ENCODE results near the gene CD200R1L. TPM values are rescaled to one million over a fixed set of nuclear protein-coding genes. Genes with fewer than 3 reads are reported as not detected.

Gene CD200R1L
- total RNA-seq, 1 donor from 2014 or later = not detected

GRCh38 chr3:112818289-112818688 lies 28.4 kb downstream of the CD200R1L start:
- DNase-seq = no peak

DNA sequence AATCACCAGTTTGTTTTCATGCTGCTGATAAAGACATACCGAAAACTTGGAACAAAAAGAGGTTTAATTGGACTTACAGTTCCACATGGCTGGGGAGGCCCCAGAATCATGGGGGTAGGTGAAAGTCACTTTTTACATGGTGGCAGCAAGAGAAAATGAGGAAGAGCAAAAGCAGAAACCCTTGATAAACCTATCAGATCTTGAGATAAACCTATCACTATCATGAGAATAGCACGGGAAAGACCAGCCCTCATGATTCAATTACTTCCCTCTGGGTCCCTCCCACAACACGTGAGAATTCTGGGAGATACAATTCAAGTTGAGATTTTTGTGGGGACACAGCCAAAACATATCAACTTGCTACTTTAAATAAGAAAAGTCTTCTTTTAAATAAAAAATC lies 28.9 kb downstream of the CD200R1L start:
- no peak for DNase-seq

DNA sequence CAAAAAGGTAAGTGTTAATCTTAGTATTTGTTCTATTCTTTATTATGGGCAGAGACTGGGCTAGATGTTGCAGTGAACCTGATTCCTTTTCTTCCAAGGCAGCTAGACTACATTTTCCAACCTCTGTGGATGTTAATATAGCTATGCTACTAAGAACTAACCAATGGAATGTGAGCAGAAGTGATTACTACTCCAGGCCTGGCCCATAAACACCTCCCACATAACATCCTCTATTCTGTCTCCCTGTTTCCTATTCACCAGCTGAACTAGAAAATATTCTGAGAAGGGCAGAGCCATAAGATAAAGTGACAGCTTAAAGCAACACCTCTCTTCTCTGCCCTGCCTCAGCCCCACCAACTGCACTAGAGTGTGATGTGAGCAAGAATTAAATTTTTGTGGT lies 29.4 kb downstream of the CD200R1L start:
- DNase-seq = no peak

DNA sequence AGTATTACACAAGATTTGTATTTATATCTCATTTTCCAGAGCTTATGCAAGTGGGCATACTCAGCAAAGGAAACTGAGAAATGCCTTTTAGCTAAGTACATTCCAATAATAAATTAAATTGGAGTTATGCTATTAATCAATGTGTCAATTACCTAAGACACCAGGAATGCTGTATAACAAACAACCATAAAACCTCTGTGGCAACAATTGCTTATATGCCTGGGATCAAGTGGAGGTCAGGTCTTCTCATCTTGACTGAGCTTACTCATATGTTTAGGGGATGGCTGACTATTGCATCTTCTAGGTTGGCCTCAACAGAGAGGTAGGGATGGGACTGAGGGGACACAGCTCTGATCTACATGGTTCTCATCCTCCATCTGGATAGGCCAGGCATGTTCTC lies 30.7 kb downstream of the CD200R1L start:
- DNase-seq = no peak

DNA sequence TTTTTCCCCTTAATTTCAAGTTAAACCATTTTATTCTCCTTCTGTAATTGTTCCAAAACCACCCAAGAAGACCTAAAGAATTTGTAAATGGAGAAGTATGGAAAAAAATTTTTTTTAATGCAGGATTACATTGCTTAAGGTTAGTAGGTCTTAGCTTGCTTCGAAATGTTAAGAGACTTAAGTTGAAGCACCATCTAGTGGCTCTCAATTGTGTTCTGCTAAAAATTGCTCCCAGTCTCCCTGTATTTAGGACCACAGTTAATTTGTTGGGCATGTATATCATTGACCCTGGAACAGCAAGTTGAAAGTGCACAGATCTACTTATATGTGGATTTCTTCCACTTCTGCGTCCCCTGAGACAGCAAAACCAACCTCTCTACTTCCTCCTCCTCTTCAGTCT lies 32.4 kb downstream of the CD200R1L start:
- DNase-seq = peak; percentile 27

DNA sequence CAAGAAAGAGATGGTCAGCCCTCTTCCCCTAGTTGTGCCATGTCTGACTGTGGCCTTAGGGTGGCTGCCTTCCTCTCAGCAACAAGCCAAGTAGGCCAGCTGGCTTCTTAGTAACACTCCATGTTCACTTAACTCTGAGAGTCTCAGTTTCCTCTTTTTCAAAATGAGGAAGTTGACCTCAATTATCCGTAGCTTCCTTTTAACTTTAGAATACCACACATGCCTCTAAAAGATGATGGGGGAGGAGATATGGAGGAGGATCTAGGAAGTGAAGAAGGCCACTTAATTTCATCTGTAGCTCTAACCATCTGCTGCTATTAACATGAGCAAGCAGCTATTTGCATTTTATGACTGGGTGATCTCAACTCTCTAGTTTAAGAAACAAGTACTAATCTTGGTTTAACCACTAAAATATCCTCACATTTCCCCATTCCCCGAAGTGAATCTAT lies 32.9 kb downstream of the CD200R1L start:
- DNase-seq = no peak

GRCh38 chr3:112813016-112813415 lies 33.6 kb downstream of the CD200R1L start:
- no peak for DNase-seq

- DNase-seq = no peak
These were observed 34.6 kb downstream of the CD200R1L start for GRCh38 chr3:112811917-112812660.

GRCh38 chr3:112811131-112811884 lies 35.4 kb downstream of the CD200R1L start:
- peak; percentile 96 for DNase-seq

GRCh38 chr3:112810561-112810960 lies 36.1 kb downstream of the CD200R1L start:
- DNase-seq = no peak

DNA sequence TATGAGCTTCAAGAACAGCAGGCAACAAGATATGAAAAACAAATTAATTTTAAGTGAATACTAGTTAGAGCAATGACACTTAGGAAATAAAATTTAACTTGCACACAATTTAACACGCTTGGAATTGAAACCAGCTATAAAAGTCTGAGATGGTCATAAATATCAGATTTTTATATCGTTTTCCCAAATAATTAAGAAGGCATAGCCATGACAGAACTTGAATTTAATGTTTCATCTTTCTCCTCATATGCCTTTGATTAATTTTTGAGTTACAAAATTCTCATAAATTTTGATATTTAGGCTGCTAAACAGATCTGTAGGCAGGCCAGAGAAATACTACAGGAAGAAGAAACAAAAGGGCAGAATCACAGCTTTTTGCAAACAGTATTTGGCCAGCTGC lies 38.5 kb downstream of the CD200R1L start:
- DNase-seq = peak; percentile 81

DNA sequence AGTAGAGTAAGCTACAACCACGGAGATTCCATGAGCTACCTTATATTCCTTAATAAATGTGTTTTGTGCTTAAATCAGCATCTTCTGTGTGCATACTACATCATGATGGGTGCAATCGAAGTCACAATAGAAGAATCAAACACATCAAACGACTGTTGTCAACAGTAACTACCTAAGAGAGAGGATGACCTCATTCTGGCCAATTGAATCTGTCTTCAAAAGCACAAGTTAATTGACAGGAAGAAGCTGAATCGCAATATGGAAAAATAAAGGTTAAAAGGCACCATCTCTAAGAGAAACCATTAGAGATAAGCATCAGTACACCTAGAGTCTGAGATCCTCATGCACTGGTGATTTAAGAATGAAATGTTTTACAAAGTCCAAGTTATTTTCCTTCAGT lies 39.0 kb downstream of the CD200R1L start:
- peak; percentile 20 for DNase-seq

DNA sequence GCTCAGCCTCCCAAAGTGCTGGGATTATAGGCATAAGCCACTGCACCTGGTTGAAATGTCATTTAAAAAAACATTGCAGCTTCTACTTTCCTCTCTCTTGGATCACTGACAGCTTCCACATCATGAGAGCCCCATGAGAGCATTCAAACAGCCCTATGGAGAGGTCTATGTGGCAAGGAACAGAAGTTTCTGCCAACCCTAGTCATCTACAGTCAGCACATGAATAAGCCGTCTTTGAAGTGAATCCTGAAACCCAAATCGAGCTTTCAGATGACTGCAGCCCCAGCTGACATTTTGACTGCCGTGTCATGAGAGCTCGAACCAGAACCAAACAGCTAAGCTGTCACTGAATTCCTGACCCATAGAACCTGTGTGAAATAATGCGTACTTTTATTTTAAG lies 39.8 kb downstream of the CD200R1L start:
- DNase-seq = no peak

DNA sequence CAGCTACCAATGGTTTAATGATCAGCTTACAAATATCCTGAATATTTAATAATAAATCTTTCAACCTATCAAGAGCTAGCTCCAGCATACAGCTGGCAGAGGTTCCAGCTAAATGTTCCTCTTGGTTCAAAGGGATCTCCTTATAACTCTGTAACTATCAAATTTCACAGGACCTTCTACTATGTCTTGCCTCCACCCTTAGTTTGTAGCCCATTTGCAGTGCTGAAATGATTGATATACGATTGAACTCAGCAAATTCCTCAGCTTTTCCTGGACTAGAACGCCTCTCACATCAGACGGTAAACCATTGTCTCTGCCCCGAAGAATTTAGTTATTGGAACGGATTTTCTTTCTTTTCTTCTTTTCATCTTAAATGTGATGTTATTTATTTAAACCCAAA lies 41.5 kb downstream of the CD200R1L start:
- DNase-seq = peak; percentile 82

DNA sequence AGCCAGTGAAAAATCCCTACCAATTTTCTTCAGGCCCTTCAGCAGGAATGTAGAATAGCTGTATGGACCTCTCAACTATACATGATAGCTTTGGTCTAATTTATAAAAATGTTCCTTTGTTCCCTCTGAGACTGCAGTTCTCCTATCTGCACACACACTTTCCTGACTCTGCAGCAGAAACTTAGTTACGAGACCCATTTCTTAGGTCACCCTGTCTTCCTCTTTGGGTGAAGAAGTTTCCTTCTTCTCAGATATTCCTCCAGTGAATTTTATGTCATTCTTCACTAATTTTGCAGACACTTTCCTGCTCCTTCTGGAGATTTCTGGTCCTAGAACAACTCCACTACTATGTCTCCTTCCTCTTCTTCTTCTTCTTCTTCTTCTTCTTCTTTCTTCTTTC lies 42.6 kb downstream of the CD200R1L start:
- no peak for DNase-seq

- peak; percentile 89 for DNase-seq
These were observed 43.2 kb downstream of the CD200R1L start for GRCh38 chr3:112803467-112803866.

DNA sequence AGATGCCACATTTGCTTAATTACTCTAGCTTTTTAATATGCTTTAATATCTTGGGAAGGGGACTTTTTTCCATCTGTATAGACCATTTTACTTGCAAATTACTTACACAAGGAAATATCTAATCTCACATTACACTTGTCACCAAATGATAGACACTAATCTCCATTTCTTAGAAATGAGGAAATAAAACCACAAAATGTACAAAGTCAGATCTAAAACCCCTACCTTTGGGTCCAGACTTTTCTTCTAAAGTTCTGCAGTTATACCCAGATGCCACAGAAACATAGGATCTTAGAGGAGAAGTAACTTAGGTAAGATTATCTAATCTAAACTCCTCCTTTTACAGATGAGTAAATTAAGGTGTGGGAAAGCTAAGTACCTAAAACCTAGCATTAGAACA lies 44.3 kb downstream of the CD200R1L start:
- DNase-seq = no peak

GRCh38 chr3:112799946-112800345 lies 46.7 kb downstream of the CD200R1L start:
- no peak for DNase-seq

DNA sequence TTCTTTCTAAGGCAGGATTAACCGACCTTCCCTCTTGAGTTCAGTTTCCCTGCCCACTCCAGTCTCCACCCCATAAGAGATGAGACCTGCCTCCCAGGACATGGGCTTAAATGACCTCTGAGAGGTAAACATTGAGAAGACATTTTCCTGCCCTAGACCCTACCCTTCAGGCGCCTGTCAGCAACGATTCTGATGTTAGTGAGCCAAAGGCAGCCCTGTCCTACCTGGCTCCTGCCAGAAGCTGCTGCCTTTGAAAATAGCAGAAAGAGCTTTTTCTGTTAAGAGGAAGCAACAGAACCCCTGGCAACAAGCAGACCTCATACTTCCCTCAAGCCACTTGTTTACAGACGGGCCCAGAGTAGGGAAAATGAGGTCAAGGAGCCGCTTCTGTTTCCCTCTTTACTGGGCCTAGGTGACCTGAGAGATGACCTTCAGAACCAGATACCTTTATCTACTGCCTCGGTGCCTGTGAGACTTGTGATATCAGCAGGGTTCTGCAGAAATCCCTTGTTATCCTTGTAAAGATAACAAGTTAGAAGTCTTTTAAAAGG lies 52.0 kb downstream of the CD200R1L start:
- no peak for DNase-seq

GRCh38 chr3:112793326-112794081 lies 53.2 kb downstream of the CD200R1L start:
- DNase-seq = no peak

DNA sequence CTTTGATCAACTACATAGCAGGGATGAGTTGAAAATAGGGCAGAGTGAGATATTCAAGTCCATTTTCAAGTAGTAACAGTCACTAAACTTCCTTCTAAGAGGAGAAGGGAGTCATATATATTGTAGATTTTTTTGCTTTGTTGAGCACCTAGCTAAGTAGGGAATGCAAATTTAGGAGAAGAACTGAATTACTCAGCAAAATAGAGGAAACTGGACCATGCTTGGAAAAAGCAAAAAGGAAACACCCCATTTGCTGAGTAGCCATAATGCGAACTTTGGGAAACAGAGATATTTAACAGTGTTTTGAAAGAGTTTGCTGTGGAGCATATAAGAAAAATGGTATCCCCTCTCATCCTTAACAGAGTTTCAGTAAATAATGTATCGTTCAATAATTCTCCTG lies 54.9 kb downstream of the CD200R1L start:
- DNase-seq = no peak

GRCh38 chr3:112789787-112790186 lies 56.9 kb downstream of the CD200R1L start:
- DNase-seq = no peak
